ENCODE data around the gene FCER1G.

The FCER1G gene

GRCh38 chr1:161189036-161189435 lies 26.1 kb upstream of the FCER1G start:
- DNase-seq: no peak

- no peak for DNase-seq
These were observed 24.1 kb upstream of the FCER1G start for GRCh38 chr1:161190962-161191521.

GRCh38 chr1:161191971-161192370 lies 23.1 kb upstream of the FCER1G start:
- DNase-seq: no peak

GRCh38 chr1:161192476-161193465 lies 22.3 kb upstream of the FCER1G start:
- peak; percentile 66 for DNase-seq

- DNase-seq: no peak
These were observed 21.4 kb upstream of the FCER1G start for GRCh38 chr1:161193561-161194235.

- no peak for DNase-seq
These were observed 19.9 kb upstream of the FCER1G start for GRCh38 chr1:161195171-161195570.

- no peak for DNase-seq
These were observed 19.0 kb upstream of the FCER1G start for GRCh38 chr1:161196111-161196510.

GRCh38 chr1:161196521-161197451 lies 18.3 kb upstream of the FCER1G start:
- DNase-seq: no peak

GRCh38 chr1:161197560-161198193 lies 17.4 kb upstream of the FCER1G start:
- no peak for DNase-seq

GRCh38 chr1:161198194-161198896 lies 16.8 kb upstream of the FCER1G start:
- DNase-seq: peak; percentile 70

GRCh38 chr1:161198897-161199431 lies 16.1 kb upstream of the FCER1G start, which contains the start of gene ADAMTS4:
ADAMTS4 (minus strand) TSS chr1:161199054; CDS start chr1:161198627, 427 bp downstream.
- no peak for DNase-seq

- no peak for DNase-seq
These were observed 15.5 kb upstream of the FCER1G start for GRCh38 chr1:161199506-161200139.

GRCh38 chr1:161200421-161200991 lies 14.6 kb upstream of the FCER1G start:
- DNase-seq: no peak

GRCh38 chr1:161200992-161201835 lies 13.9 kb upstream of the FCER1G start:
- DNase-seq: no peak

- peak; percentile 98 for DNase-seq
These were observed 13.0 kb upstream of the FCER1G start, which contains the start of gene NDUFS2 for GRCh38 chr1:161201836-161202712. NDUFS2 (plus strand) TSS chr1:161202367; CDS start chr1:161202386, 19 bp downstream.

- DNase-seq: no peak
These were observed 8.5 kb upstream of the FCER1G start for GRCh38 chr1:161206411-161207140.

- DNase-seq: no peak
These were observed 7.9 kb upstream of the FCER1G start for GRCh38 chr1:161207173-161207572.
